Testis (tissue), 2 donors: ENCODE results near the gene CTU2.

ENCODE experiments used
- POLR2A ChIP-seq: fragments of 450-650 bp; IDR thresholded peaks from one replicate; pipeline ENCODE4 v1.6.1; 2017; ENCODE audit warnings: antibody characterized with exemption, mild to moderate bottlenecking, moderate library complexity
- TF ChIP-seq, protein P1 (sequence below), 3 experiments: fragments of 450-650 bp in 2 of 3; fragments of 200-600 bp in 1 of 3; sonication (generic) in 1 of 3; IDR thresholded peaks; one replicate each; pipeline ENCODE4 v1.5.1; 2016 to 2019; ENCODE audit warnings: antibody characterized with exemption in 3 of 3, mild to moderate bottlenecking in 2 of 3, moderate library complexity in 1 of 3

DNA sequence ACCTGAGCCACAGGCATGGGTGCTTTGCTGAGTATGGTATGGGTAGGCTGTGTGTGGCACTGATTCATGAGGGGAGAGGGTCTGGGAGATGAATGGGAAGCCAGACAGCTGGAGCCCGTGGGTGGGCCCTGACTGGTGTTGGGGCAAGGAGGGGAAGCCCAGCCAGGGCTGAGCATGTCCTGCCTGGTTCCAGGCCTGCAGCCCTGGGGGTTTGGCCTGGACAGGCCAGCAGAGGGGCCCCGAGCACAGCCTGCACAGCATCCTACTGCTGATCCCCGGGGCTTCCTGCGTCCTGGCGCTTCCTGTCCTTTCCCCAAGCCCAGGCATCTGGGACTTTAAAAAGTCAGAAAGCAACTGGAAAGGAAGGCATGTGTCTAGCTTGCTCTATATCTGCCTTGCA lies 38.8 kb upstream of the CTU2 start:
- TF ChIP-seq POLR2A, result no peak
- TF ChIP-seq, protein P1, sequence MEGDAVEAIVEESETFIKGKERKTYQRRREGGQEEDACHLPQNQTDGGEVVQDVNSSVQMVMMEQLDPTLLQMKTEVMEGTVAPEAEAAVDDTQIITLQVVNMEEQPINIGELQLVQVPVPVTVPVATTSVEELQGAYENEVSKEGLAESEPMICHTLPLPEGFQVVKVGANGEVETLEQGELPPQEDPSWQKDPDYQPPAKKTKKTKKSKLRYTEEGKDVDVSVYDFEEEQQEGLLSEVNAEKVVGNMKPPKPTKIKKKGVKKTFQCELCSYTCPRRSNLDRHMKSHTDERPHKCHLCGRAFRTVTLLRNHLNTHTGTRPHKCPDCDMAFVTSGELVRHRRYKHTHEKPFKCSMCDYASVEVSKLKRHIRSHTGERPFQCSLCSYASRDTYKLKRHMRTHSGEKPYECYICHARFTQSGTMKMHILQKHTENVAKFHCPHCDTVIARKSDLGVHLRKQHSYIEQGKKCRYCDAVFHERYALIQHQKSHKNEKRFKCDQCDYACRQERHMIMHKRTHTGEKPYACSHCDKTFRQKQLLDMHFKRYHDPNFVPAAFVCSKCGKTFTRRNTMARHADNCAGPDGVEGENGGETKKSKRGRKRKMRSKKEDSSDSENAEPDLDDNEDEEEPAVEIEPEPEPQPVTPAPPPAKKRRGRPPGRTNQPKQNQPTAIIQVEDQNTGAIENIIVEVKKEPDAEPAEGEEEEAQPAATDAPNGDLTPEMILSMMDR (IDR thresholded peaks at IDR 0.05), result no peak
